Measurements from ENCODE around the gene MAGI3.

Gene MAGI3

DNA sequence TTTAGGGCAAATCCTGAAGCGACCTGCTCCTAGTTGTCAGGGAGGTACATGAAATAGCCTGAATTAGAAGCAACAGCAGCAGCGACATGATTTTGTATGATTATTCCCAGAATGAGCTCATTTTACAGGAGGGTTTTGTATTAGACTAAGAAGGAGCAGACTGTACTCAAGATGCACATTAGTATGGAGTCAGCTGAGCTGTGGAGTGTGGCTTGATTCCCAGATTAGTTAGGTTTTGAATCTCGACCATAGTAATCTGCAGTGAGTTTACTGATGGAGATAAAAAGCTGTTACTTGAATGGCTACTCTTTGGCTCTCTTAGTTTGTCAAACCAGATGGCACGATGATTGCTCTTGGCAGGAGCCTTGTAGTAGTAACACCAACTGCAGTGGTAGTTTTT lies 225.8 kb downstream of the MAGI3 start:
- Histone ChIP-seq H3K79me2 (ENCODE audit: insufficient read depth, low read length) (no peaks in the 10 kb centered on the region), H3K9ac (ENCODE audit: low read depth, low read length, poor library complexity, severe bottlenecking) (no peak overlapping the region), H3K4me3 (ENCODE audit: low read length, poor library complexity, severe bottlenecking) (no peak overlapping the region), H3K36me3 (ENCODE audit: insufficient read depth, low read length) (no peaks in the 10 kb centered on the region; the same call in 1 of the 2 replicates), H3K27me3 (ENCODE audit: insufficient read depth, low read length, poor library complexity, severe bottlenecking) (no peaks in the 10 kb centered on the region), H3K4me1 (ENCODE audit: insufficient read depth, low read length, poor library complexity, severe bottlenecking) (no peaks in the 10 kb centered on the region), H4K20me1 (ENCODE audit: insufficient read depth, low read length, poor library complexity, severe bottlenecking) (no peaks in the 10 kb centered on the region), H3K9me2 (replicated peaks; ENCODE audit: low read depth, low read length) (no peaks in the 10 kb centered on the region), H2AFZ (ENCODE audit: low read length) (no peak overlapping the region), H3K4me2 (ENCODE audit: low read depth, low read length, poor library complexity, severe bottlenecking) (no peak overlapping the region), H3F3A (ENCODE audit: low read depth) (no peaks in the 10 kb centered on the region), H3K9me3 (ENCODE audit: insufficient read depth, low read depth, low read length) (no peaks in the 10 kb centered on the region)
- TF ChIP-seq, protein P1, sequence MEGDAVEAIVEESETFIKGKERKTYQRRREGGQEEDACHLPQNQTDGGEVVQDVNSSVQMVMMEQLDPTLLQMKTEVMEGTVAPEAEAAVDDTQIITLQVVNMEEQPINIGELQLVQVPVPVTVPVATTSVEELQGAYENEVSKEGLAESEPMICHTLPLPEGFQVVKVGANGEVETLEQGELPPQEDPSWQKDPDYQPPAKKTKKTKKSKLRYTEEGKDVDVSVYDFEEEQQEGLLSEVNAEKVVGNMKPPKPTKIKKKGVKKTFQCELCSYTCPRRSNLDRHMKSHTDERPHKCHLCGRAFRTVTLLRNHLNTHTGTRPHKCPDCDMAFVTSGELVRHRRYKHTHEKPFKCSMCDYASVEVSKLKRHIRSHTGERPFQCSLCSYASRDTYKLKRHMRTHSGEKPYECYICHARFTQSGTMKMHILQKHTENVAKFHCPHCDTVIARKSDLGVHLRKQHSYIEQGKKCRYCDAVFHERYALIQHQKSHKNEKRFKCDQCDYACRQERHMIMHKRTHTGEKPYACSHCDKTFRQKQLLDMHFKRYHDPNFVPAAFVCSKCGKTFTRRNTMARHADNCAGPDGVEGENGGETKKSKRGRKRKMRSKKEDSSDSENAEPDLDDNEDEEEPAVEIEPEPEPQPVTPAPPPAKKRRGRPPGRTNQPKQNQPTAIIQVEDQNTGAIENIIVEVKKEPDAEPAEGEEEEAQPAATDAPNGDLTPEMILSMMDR (conservative IDR thresholded peaks at IDR 0.05; ENCODE audit: low read length), result no peak
- no peak for TF ChIP-seq EZH2phosphoT487 (IDR thresholded peaks at IDR 0.05; ENCODE audit: borderline replicate concordance)

DNA sequence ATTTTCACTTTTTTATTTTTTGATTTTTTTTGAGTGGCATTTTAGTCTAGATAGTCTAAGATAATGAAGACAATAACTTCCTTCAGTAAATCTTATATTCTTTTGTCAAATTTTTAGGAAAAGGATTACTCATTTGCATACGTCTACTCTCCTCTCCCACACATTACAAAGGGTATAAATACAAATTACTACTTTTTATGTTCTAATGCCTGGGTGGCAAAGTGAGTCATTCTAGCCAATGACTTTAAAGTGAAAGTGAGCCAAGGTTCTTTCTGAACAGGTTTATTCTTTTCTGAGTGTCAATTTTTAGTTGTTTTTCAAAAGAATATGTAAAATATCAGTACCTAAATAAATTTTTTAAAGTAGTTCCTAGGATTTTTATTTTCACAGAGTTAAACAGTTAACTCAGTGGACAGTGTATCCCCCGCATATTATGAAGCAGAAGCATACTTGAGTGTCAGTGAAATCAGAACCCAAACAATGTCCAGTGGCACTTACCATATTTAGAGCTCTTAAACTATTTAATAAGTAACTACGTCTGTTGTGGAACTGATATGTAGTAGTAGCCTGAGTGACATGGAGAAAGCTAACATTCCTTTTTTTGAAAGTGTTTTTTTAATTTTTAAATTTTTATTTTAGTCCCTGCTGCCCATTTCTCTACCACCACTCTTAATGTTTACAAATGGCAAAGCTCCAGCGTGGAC lies 227.3 kb downstream of the MAGI3 start:
- Histone ChIP-seq H3K27me3 (ENCODE audit: insufficient read depth, low read length, poor library complexity, severe bottlenecking) (no peaks in the 10 kb centered on the region), H2AFZ (ENCODE audit: low read length) (no peak overlapping the region), H3K4me3 (ENCODE audit: low read length, poor library complexity, severe bottlenecking) (no peak overlapping the region), H3K4me2 (ENCODE audit: low read depth, low read length, poor library complexity, severe bottlenecking) (no peak overlapping the region), H3K36me3 (ENCODE audit: insufficient read depth, low read length) (no peaks in the 10 kb centered on the region; the same call in 1 of the 2 replicates), H3K9me3 (ENCODE audit: insufficient read depth, low read depth, low read length) (no peaks in the 10 kb centered on the region), H3K9ac (ENCODE audit: low read depth, low read length, poor library complexity, severe bottlenecking) (no peak overlapping the region), H3K4me1 (ENCODE audit: insufficient read depth, low read length, poor library complexity, severe bottlenecking) (no peaks in the 10 kb centered on the region), H4K20me1 (ENCODE audit: insufficient read depth, low read length, poor library complexity, severe bottlenecking) (no peaks in the 10 kb centered on the region), H3F3A (ENCODE audit: low read depth) (no peaks in the 10 kb centered on the region), H3K79me2 (ENCODE audit: insufficient read depth, low read length) (no peaks in the 10 kb centered on the region), H3K9me2 (replicated peaks; ENCODE audit: low read depth, low read length) (no peaks in the 10 kb centered on the region)
- TF ChIP-seq, protein P1 (conservative IDR thresholded peaks at IDR 0.05; ENCODE audit: low read length), result no peak
- TF ChIP-seq EZH2phosphoT487 (IDR thresholded peaks at IDR 0.05; ENCODE audit: borderline replicate concordance), result no peak

DNA sequence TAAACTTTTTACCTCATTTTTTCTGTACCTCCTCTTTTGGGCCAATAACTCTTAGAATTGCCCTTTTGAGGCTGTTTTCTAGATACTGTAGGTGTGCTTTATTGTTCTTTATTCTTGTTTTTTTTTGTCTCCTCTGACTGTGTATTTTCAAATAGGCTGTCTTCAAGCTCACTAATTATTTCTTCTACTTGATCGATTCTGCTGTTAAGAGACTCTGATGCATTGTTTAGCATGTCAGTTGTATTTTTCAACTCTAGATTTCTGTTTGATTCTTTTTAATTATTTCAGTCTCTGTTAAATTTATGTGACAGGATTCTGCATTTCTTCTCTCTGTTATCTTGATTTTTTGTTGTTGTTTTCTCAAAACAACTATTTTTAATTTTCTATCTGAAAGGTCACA lies 238.7 kb downstream of the MAGI3 start:
- Histone ChIP-seq H3K36me3 (ENCODE audit: insufficient read depth, low read length) (no peaks in the 10 kb centered on the region; the same call in 1 of the 2 replicates), H2AFZ (ENCODE audit: low read length) (no peak overlapping the region), H3K4me1 (ENCODE audit: insufficient read depth, low read length, poor library complexity, severe bottlenecking) (no peaks in the 10 kb centered on the region), H3K79me2 (ENCODE audit: insufficient read depth, low read length) (no peaks in the 10 kb centered on the region), H4K20me1 (ENCODE audit: insufficient read depth, low read length, poor library complexity, severe bottlenecking) (no peaks in the 10 kb centered on the region), H3K9me3 (ENCODE audit: insufficient read depth, low read depth, low read length) (no peaks in the 10 kb centered on the region; the same call in 1 of the 2 replicates), H3K27me3 (ENCODE audit: insufficient read depth, low read length, poor library complexity, severe bottlenecking) (no peaks in the 10 kb centered on the region), H3K4me2 (ENCODE audit: low read depth, low read length, poor library complexity, severe bottlenecking) (no peak overlapping the region), H3K9ac (ENCODE audit: low read depth, low read length, poor library complexity, severe bottlenecking) (no peak overlapping the region), H3F3A (ENCODE audit: low read depth) (no peaks in the 10 kb centered on the region), H3K4me3 (ENCODE audit: low read length, poor library complexity, severe bottlenecking) (no peak overlapping the region), H3K9me2 (replicated peaks; ENCODE audit: low read depth, low read length) (no peaks in the 10 kb centered on the region)
- TF ChIP-seq EZH2phosphoT487 (IDR thresholded peaks at IDR 0.05; ENCODE audit: borderline replicate concordance), result no peak
- TF ChIP-seq, protein P1 (conservative IDR thresholded peaks at IDR 0.05; ENCODE audit: low read length), result no peak

All from Loucy (cell line).